ENCODE results near the gene CFAP92. TPM values are rescaled to one million over a fixed set of nuclear protein-coding genes. Genes with fewer than 3 reads are reported as not detected.

Gene CFAP92
- total and polyA plus RNA-seq, 2 donors (not counting 1 experiment from before 2014, with no cell fraction given): not detected

DNA sequence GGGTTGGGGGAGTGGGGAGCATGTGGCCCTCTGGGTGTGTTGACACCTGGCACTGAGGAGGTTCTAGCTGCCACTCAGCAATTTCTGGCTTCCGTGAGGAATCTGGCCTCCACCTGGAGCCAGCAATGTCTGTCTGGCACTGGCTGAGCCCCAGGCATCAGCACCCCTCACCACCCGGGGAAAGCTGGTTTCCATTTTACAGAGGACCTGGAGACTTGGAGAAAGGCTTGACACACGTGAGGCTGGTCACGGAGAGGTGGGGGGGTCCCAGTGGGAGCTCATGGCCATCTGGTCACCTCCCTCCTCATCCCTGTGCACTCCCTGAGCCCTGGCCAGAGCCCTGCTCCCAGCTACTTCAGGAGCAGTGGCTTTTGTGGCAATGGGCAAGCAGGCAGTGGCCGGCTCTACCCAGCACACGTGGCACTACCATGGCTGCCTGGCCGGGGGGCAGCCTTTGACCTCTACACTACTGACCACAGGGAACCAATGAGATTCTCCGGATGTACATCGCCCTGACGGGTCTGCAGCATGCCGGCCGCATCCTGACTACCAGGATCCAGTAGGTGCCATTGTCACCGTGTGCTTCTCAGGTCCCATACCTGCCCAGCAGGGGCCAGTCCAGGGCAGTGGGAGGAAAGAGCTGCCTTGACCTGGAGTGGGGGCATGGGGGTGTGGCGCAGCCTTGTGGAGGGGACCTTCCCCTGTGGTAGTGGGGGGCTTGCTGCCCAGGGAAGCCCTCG, 86.0 kb downstream of the CFAP92 start:
- no peak for TF ChIP-seq EZH2 (IDR thresholded peaks at IDR 0.05; ENCODE audit: borderline replicate concordance, insufficient read depth, low read depth, low read length, poor library complexity, severe bottlenecking)
- TF ChIP-seq, protein P1, sequence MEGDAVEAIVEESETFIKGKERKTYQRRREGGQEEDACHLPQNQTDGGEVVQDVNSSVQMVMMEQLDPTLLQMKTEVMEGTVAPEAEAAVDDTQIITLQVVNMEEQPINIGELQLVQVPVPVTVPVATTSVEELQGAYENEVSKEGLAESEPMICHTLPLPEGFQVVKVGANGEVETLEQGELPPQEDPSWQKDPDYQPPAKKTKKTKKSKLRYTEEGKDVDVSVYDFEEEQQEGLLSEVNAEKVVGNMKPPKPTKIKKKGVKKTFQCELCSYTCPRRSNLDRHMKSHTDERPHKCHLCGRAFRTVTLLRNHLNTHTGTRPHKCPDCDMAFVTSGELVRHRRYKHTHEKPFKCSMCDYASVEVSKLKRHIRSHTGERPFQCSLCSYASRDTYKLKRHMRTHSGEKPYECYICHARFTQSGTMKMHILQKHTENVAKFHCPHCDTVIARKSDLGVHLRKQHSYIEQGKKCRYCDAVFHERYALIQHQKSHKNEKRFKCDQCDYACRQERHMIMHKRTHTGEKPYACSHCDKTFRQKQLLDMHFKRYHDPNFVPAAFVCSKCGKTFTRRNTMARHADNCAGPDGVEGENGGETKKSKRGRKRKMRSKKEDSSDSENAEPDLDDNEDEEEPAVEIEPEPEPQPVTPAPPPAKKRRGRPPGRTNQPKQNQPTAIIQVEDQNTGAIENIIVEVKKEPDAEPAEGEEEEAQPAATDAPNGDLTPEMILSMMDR (IDR thresholded peaks at IDR 0.05): no peak
- intact Hi-C loops (cut with micrococcal nuclease): no loop called here
- Histone ChIP-seq H3K4me2 (replicated peaks; ENCODE audit: low read depth, low read length, poor library complexity, severe bottlenecking) (no peak overlapping the region), H3K9ac (ENCODE audit: low read length) (no peak overlapping the region), H3K27ac (ENCODE audit: low read length in 2 of 2) (no peak overlapping the region), H3K36me3 (replicated peaks in 1 of 2; ENCODE audit: control extremely low read depth in 1 of 2, control insufficient read depth in 1 of 2, extremely low read depth in 1 of 2, insufficient read depth in 2 of 2, low read length in 1 of 2) (peaks cover 1 to 81% of the 10 kb centered on the region in 2 experiments), H3K79me2 (ENCODE audit: control insufficient read depth, insufficient read depth, low read length) (no peaks in the 10 kb centered on the region), H3K9me3 (ENCODE audit: control extremely low read depth in 1 of 3, control insufficient read depth in 2 of 3, insufficient read depth in 1 of 3, low read length in 2 of 3) (no peaks in the 10 kb centered on the region), H2AFZ (ENCODE audit: insufficient read depth, low read depth, low read length, poor library complexity, severe bottlenecking) (no peak overlapping the region), H4K20me1 (ENCODE audit: control insufficient read depth, insufficient read depth, low read length, poor library complexity, severe bottlenecking) (no peaks in the 10 kb centered on the region), H3K27me3 (replicated peaks in 1 of 4; ENCODE audit: control extremely low read depth in 1 of 4, control insufficient read depth in 3 of 4, insufficient read depth in 4 of 4, low read length in 3 of 4) (no peaks in the 10 kb centered on the region), H3K4me3 (ENCODE audit: control extremely low read depth in 1 of 5, extremely low read depth in 1 of 5, insufficient read depth in 1 of 5, low read depth in 2 of 5, low read length in 4 of 5) (no peak overlapping the region), H3K4me1 (ENCODE audit: control insufficient read depth in 2 of 2, insufficient read depth in 2 of 2, low read length in 2 of 2) (no peaks in the 10 kb centered on the region)
- DNase-seq (no peak), ATAC-seq (ENCODE audit: low read depth) (no peak)
- Mint-ChIP-seq H3K27ac (no peak overlapping the region), H3K9me3 (ENCODE audit: insufficient read depth) (no peaks in the 10 kb centered on the region), H3K27me3 (no peaks in the 10 kb centered on the region), H3K4me1 (no peaks in the 10 kb centered on the region), H3K4me3 (no peak overlapping the region)
- WGBS (ENCODE audit: insufficient coverage): over 99% methylated on average over 14 of the region's 15 CpGs
- POLR2A ChIA-PET: no interaction called here
- CTCF ChIA-PET: interaction anchor here (0.6 to 1.9 kb wide), 2 partner anchors 9 to 534 kb away, joined by 3 to 5 read pairs; no protein-coding TSS in a partner anchor

DNA sequence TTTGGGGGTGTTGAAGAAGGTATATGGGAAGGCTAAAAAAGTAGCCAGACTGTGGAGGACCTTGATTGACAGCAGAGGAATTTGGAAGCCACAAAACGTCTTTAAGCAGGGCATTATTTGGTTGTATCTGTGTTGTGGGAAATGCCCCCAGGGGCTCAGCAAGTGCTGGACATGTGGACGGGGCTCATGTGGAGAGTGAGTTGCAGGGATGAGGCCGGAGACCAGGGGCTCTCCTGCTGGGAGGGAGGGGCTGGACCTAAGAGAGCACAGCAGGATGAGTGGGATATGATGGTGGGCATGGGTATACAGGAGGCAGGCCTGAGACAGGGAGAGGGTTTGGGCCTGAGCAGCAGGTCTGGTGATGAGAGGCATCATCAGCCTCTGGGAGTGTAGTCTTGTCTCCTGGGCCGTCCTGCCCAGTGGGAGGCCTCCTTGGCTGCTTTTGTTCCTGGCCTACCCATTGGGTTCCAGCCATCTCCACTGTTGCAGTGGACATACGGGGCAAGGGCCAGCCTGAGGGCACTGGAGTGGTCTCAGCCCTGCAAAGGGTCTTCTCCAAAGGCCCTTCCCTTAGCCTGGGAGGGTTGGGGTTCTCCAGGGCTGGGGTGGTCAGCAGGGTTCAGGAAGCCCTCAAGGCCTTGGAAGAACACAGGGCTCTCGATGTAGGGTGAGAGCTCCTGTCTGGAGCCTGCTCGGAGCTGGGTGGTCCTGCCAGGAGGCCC, 86.9 kb downstream of the CFAP92 start:
- TF ChIP-seq, protein P1 (IDR thresholded peaks at IDR 0.05): no peak
- TF ChIP-seq EZH2 (IDR thresholded peaks at IDR 0.05; ENCODE audit: borderline replicate concordance, insufficient read depth, low read depth, low read length, poor library complexity, severe bottlenecking): no peak
- DNase-seq (no peak), ATAC-seq (ENCODE audit: low read depth) (no peak)
- WGBS (ENCODE audit: insufficient coverage): 91% methylated on average over 6 of the region's 7 CpGs
- ChIA-PET POLR2A (no interaction called here), CTCF (interaction anchor here (0.6 kb wide), 1 partner anchor 535 kb away, joined by 3 read pairs; no protein-coding TSS in a partner anchor)
- no peak overlapping the region for H3K4me3 Mint-ChIP-seq
- Histone ChIP-seq H3K4me2 (replicated peaks; ENCODE audit: low read depth, low read length, poor library complexity, severe bottlenecking) (no peak overlapping the region), H3K27me3 (replicated peaks in 1 of 4; ENCODE audit: control extremely low read depth in 1 of 4, control insufficient read depth in 3 of 4, insufficient read depth in 4 of 4, low read length in 3 of 4) (no peaks in the 10 kb centered on the region), H3K4me3 (ENCODE audit: control extremely low read depth in 1 of 5, extremely low read depth in 1 of 5, insufficient read depth in 1 of 5, low read depth in 2 of 5, low read length in 4 of 5) (no peak overlapping the region), H3K9me3 (ENCODE audit: control extremely low read depth in 1 of 3, control insufficient read depth in 2 of 3, insufficient read depth in 1 of 3, low read length in 2 of 3) (no peaks in the 10 kb centered on the region), H4K20me1 (ENCODE audit: control insufficient read depth, insufficient read depth, low read length, poor library complexity, severe bottlenecking) (no peaks in the 10 kb centered on the region), H3K9ac (ENCODE audit: low read length) (no peak overlapping the region), H3K4me1 (ENCODE audit: control insufficient read depth in 2 of 2, insufficient read depth in 2 of 2, low read length in 2 of 2) (no peaks in the 10 kb centered on the region), H3K36me3 (replicated peaks in 1 of 2; ENCODE audit: control extremely low read depth in 1 of 2, control insufficient read depth in 1 of 2, extremely low read depth in 1 of 2, insufficient read depth in 2 of 2, low read length in 1 of 2) (peaks cover 1 to 81% of the 10 kb centered on the region in 2 experiments), H2AFZ (ENCODE audit: insufficient read depth, low read depth, low read length, poor library complexity, severe bottlenecking) (no peak overlapping the region), H3K79me2 (ENCODE audit: control insufficient read depth, insufficient read depth, low read length) (peaks cover 4% of the 10 kb centered on the region), H3K27ac (ENCODE audit: low read length in 2 of 2) (no peak overlapping the region)
- intact Hi-C loops (cut with micrococcal nuclease): no loop called here
- no peaks in the 10 kb centered on the region for H3K9me3 Mint-ChIP-seq (ENCODE audit: insufficient read depth)
- no peaks in the 10 kb centered on the region for H3K4me1 Mint-ChIP-seq
- no peak overlapping the region for H3K27ac Mint-ChIP-seq
- H3K27me3 Mint-ChIP-seq: no peaks in the 10 kb centered on the region

All from B cell (primary cell).